T1000 (cell line): ENCODE data around the gene LYL1.

ENCODE experiments used
- DNase-seq: peaks from one replicate; lab custom pipeline; 2025; ENCODE audit warnings: mixed read lengths; lab: John Stamatoyannopoulos, UW

LYL1 gene

DNA sequence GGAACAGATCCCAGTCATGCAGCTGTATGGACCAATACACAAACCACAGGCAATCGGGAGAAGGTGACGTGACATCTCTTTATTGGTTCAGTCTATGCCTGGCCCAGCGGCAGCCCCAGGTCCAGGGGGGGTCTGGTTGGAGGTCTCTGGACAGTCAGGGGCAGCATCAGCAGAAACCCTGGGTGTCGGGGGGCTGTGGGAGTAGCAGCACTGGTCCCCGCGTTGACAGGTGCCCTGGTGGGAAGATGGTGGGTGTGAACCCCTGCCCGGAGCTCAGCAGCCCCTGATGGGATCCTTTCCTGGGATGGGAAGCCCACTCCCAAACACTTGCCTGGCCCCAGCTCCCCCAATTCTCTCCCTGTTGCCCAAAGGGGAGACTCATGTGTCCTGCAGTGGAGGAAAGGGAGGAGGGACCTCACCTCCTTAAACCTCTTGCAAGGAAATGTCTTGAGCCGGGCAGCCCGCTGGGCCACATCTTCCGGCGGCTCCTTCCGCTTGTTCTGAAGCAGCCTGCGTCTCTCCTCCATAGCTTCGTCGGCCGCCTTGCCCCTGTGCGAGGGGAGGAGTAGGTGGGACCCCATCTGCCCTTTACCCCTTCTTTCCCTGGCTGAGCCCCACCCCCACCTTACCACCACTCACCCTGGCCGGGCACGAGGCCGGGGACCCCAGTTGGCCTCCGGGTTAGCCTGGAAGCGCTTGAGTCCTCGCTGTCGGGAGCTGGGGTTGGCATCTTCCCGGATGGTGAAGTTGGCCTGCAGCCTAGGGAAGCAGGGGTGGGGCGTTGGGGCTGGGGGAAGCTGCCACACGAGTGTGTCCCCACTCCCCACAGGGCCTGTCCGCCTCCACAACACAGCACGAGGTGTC lies 2.4 kb upstream of the LYL1 start:
- no peak for DNase-seq

DNA sequence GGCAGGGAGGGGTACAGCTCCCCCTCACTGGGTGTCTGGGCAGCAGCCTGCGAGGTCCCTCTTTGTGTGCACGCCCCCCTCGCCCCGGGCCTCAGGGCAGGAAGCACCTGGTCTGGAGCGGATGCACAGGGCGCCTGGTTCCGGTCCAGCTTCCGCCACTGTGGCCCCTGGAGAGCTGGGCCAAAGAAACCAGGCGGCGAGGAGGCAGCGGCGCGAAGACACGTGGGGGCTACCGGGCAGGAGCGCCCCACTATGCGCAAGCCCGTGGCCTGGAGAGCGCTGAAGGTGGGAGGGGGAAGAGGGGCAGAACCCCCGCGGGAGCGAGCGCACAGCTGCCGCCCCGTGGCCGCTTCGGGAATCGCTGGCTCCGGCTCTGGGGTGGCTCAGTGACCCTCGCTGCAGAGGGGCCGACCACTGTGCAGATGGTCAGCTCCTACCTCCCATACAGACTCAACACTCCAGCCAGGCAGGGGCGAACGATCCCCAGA lies 1.7 kb upstream of the LYL1 start:
- no peak for DNase-seq

DNA sequence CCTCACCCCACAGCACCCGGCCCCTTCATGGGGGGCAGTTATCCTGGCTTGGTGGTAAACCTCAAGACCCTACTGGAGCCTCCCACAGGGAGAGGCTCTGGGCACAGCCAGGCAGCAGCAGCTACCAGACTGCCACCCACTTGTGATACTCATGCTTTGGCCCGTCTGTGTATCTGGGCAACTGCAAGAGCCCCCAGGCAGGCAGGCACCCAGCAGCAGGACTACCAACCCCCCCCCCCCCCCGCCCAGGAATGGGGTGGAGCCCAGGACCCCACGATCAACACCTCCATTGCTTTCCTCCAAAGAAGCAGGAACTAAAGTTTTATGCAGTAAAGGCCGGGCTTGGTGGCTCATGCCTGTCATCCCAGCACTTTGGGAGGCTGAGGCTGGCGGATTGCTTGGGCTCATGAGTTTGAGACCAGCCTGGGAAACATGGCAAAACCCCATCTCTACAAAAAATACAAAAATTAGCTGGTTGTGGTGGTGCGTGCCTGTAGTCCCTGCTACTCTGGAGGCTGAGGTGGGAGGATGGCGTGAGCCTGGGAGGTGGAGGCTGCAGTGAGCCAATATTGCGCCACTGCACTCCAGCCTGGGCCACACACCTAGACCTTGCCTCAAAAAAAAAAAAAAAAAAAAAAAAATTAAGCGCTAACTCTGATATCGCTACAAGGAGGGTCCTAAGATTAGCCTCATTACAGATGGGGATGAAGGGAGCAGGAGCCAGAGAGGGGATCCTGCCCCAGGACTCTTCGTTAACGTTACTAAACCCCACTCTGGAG lies 1.1 kb upstream of the LYL1 start:
- no peak for DNase-seq

DNA sequence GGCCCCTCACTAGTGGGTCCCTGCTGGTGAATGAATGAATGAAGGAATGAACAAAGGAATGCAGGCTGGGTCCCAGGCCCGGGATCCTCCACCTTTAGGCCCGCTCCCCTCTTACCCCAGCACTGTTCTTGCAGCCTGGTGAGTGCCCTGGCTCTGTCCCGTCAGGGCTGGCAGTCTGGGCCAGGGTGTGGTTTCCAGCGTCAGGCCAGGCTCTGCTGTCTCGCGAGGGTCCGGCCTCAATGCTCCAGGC lies 317 bp downstream of the LYL1 start:
- no peak for DNase-seq

DNA sequence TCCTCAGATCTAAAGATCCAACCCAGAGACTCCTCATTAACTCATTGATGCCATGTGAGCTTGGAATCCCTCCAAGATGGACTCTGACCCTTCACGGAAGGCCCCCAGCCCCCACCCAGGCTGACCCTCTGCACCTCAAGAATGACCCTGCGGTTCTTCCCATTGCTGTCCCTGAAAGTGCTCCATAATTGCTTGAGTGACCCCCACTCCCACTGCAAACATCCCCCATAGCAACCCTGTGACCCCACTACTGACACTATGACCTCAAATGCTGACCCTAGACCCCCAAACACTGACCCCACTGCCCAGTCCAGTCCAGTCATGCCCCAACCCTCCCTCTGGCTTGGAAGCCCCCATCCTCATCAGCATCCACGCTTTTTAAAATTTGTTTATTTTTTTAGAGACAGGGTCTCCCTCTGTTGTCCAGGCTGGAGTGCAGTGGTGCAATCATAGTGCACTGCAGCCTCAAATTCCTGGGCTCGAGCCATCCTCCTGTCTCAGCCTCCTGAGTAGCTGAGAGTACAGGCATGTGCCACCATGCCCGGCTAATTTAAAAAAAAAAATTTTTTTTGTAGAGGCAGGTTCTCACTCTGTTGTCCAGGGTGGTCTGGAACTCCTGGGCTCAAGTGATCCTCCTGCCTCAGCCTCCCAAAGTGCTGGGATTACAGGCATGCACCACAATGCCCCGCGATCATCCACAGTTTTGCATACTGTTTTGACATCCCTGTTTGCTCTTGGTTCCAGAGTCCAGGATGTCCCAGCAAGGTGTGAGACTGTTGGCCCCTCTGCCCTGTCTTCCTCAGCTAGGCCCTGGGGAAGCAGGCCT lies 855 bp downstream of the LYL1 start:
- DNase-seq = no peak

DNA sequence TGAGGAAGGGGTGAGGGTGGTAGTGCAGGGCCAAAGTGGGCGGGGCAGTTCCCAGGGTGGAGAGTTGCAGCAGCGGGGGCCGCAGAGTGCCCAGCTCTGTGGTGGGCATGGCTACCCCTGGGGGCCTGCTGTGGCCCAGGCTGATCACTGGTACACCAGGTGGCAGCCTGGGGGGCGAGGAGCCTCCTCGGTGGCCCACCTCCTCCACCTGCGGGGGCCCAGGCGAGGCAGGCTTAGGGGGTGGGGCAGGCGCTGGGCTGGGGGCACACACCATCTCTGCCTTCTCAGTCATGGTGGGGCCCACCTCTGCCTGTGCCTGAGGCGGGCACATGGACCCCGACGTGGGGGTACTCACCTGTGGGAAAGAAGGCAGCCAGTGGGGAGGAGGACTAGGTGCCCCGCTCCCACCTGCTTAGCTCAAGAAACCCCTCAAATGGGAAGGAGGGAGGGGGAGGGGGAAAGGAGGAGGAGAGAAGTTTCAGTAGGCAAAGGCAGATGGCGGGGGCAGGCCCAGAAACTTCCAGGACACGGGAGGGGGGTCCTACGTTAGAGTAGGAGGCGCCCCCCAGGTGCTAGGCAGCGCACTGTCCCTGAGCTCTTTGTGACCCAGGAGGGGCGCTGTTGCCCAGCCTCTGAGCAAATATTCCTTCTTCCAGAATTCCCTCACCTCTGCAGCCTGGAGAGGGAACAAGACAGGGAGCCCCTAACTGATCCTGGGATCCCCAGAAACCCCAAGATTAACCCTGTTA lies 1.6 kb downstream of the LYL1 start:
- DNase-seq = no peak

DNA sequence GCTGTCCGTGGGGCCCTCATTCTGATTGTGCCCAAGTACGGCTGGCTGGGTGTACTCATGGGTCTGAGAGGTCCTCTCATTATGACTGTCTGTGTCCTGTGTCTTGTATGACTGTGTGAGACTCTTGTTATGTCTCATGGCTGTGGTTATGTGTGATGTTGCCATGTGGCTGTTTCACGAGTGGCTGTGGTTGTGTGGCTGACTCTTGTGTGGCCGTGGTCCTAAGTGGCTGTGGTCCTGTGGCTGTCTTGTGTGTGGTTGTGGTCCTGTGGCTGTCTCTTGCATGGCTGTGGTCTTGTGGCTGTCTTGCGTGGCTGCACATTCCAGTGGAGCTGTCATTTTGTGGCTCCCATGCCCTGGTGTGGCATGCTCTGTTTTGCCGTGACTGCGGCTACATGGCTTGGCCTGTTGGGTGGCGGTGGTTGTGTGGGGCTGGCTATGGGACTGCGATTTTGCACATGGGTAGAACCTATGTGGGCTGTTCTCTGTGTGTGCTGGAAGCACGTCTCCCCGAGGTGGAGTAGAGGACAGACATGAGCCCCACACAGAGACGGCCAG lies 2.5 kb downstream of the LYL1 start:
- DNase-seq = no peak

DNA sequence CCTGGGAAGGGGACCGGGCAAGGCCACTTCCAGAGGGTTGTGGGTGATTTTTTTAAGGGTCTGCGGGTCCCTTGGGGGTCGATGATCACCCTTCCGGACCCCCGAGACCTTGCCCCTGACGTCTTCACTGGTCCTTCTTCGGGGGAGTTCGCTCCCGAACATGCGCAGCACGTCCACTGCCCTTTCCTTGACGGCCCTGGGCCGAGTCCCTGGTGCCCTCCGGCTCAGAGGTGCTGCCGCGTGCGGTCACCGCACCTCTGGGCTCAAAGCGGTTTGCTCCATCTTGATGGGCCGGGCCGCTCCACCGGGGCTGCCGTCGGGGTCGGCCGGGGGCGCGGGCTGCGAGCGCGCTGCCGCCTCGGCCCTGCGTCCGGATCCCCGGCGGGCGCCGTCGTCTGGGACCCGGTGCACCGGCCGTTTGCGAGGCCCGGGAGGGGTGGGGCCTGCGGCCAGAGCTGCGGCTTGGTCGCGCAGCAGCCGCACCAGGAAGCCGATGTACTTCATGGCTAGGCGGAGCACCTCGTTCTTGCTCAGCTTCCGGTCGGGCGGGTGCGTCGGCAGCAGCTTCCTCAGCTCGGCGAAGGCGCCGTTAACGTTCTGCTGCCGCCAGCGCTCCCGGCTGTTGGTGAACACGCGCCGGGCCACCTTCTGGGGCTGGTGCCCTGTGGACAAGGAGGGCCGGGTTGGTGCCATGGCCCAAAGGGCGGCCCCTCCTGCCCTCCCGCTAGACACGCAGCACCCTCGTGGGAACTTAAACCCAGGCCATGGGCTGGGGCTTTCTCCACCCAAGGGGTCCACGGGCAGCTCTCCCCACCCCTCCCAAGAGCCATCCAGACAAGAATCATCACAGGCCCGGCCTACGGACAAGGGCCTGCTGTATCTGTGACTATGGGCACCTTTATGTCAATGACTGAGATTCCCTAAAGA lies 3.3 kb downstream of the LYL1 start:
- DNase-seq = no peak

DNA sequence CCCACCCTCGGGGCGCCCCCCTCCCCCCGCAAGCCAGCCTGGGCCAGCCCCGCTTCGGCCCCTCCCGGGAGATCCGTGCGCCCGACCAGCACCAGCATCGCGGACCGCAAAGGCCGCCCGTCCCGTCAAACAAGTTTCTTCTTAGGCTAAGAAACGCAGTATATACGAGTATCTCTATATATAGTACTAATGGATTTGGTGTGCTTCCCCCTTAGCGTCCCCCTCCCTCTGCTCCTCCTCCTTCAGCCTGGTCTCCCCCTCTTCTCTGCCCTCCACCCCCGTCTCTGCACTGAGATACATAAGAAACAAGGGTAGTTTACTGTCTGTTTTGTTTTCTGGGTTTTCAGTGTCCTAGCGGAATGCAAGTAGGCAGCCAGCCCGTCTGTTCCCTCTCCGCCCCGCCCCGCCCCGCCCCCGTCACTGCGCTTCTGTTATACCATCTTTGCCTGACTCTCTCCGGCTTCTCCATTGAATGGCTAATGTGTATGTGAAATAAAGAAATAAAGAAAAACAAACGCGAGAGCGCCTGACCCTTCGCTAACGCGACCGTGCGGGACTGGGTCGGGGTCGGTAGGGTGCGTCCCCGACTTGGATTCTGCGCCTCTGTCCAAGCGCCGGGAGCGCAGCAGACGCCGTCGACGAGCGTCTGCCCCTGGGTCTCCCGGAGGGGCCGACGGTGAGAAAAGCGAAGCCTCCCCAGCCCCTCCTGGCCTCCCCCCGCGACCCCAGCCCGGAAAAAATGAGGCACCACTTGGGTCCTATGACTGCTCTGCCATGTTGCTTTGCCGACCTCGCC lies 4.2 kb downstream of the LYL1 start:
- DNase-seq = no peak

DNA sequence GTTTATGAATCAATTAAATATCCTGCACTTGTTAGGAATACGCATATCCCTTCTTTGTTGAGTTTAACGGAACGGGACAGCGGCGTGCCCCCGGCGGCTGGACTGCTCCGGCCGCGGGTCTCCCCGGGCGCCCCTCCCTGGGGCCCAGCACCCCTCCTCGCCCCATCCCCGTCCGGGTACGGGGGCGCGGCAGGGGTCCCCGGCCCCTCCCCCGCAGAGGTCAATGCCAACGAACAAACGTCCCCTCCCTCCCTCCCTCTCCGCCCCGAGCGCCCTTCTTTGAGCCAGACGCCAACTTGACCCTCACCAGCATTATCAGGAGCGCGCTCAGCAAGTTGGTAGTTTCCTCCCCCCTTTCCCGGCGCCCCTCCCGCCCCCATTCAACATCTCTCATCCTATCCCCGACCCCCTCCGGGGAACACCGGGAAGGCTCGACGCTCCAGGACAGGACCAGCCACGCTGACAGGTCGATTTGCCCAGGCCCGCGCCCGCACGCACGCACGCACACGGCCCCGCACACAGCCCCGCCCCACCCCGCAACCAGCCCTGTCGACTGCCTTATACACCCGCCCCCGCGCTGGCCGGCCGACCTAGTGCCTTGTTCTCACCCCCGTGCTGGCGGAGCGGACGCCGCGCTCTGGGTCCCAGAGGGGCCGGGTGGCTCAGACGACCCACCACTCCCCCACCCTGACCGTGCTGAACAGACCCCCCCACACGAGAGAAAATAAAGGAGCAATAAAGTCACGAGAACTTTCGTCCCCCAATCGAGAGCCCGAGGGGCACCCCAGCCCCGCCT lies 5.0 kb downstream of the LYL1 start:
- no peak for DNase-seq

DNA sequence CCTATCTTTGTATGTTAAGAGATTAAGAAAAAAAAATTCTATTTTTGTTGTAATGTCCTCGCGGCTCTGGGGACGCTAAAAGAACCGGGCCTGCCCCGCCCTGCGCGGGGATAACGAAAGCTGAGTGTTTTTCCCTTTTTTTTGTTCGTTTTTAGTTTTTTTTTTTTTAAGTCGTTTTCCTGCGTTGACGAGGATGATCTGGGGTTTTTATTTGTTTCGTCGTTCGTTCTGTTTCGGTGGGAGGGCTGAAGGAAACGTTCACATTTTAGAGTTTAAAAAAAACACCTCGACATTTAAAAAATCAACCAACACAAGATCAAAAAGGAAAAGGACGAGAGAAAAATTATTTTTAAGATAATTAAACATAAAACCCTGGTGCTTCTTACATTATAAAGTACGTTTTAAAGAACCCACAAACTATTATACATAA lies 5.6 kb downstream of the LYL1 start:
- no peak for DNase-seq

DNA sequence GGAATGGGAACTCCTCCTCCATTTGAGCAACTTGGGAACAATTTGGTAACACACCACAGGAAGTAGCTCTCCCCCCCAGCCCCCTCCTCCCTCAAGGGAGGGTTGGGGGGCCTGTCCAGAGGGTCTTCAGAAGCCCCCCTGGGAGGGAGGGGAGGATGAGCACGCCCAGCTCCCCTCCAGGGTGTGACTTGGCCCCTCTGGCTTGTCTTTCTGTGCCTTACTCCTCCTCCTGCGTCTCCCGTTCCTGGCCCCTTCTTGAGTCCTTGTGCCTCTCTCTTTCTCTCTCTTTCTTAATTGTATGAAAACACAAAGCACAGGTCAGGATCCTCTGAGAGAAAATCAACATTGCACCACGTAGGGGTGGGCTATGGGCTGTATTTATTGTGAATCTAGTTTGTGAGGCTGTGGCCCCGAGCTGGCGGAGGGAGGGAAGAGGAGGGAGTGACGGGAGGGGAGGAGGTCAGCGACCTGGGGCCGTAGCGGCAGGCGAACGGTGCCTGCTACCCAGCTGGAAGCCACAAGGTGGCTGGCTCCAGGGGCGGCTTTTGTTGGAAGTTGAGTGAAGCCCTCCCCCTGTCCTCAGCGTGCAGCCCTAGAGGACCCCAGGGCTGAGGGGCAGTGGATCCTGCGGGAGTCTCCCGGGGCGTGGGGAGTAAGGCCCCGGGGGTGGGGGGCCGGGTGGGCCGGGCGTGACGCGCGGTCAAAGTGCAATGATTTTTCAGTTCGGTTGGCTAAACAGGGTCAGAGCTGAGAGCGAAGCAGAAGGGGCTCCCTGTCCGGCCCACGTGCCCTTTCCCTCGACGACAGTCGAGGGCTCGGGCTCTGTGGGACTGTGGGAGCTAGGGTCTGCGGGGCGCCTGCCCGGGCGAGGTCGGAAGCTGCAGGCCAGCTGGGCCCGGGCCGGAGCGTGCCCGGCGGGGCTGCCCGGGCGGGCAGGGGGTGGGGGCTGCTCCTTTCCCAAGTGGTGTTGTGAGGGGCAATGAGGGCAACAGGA lies 6.4 kb downstream of the LYL1 start:
- DNase-seq = no peak

DNA sequence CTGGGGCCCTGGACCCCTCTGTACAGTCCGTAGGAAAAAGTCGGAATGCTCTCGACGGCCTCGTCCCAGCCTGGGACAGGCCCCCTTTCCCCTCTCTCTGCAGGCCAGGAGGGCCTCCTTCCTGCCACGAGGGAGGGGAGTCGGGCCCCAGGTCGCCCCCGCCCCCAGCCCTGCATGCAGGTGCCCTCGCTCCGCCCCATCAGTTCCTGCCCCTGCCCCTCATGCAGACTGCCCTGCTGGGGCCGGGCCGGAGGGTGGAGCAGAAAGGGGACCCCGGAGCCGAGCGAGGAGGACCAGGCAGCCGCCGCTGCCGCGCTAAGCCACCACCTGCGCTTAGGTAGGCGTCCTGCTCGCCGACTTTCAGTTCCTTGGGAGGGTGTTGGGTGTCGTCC lies 7.3 kb downstream of the LYL1 start:
- no peak for DNase-seq

DNA sequence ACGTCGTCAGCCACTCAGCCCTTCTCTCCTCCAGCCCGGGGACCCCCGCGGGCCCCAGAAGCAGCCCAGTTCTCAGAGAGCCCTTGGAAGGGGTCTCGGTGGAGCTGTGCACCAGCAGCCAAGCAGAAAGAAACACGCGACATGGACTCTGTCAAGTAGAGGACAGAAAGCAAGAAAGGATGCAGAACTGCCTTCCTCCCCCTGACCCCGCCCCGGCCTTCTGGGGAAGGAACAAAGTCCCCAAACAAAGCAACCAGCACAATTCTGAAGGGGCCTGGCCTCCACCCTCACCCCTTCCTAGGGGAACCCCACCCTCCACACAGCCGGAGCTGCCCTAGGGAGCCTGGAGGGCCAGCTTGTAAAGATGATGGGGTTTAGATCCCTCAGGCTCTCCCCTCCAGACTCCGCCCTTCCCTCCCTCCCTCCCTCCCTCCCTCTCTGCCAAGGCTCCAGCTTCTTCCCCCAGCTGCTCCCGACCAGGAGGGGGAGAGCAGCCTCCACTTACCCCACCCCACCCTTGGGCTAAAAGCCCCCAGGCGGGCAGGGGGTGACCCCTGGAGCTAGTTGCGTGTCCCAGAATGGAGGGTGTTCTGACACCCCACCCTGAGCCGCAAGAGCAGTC lies 7.8 kb downstream of the LYL1 start:
- no peak for DNase-seq

DNA sequence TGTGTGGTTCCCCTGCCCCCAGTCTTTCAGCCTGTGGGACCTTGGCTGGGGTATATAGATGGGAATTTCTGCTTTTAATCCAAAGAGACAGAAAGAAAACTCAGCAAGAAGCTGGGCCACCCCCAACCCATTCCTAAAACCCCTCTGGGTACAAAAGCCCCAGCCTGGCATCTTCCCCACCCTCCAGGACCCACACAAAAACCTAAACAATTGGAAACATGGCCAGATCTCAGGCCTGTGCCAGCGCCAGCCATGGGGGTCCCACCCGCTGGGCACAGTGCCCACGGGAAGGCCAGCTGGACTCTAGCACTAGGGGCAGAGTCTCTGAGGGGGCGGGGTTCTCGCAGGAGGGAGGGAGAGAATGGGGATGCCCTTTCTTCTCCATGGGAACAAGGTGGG lies 8.6 kb downstream of the LYL1 start:
- no peak for DNase-seq

DNA sequence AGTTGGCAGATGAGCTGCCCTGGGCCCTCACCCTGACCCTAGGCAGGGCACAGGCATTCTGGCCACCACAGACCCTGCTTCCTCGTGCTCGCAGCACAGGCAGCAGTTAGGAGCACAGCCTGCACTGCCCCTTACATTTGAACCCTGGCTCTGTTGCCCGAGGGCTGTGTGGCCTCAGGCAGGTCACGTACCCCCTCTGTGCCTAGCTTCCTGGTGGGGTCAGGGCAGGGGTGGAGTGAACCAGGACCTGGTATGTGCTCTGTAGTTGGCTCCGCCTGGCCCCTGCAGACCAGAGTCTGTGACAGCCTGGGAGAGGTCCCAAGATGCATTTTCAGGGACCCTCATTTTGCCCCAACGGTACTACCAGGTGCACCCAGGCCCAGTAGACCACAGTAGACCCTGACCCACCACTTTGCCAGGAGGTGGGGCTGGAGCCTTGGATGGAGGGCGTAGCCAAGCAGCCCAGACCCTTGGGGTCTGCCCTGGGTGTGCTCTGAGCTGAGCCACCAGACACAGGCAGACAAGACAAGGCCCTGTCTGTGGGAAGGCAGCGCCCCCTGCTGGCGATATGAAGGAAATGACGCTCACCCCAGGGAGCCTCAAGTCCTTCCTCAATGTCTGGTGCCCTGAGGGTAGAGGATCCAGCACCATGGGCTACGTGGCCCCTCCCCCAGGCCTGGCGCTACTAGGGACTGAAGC lies 9.1 kb downstream of the LYL1 start:
- peak; percentile 44 for DNase-seq
